ENCODE results near the gene TSTD2.

- TF ChIP-seq, protein P1, sequence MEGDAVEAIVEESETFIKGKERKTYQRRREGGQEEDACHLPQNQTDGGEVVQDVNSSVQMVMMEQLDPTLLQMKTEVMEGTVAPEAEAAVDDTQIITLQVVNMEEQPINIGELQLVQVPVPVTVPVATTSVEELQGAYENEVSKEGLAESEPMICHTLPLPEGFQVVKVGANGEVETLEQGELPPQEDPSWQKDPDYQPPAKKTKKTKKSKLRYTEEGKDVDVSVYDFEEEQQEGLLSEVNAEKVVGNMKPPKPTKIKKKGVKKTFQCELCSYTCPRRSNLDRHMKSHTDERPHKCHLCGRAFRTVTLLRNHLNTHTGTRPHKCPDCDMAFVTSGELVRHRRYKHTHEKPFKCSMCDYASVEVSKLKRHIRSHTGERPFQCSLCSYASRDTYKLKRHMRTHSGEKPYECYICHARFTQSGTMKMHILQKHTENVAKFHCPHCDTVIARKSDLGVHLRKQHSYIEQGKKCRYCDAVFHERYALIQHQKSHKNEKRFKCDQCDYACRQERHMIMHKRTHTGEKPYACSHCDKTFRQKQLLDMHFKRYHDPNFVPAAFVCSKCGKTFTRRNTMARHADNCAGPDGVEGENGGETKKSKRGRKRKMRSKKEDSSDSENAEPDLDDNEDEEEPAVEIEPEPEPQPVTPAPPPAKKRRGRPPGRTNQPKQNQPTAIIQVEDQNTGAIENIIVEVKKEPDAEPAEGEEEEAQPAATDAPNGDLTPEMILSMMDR (IDR thresholded peaks at IDR 0.05): no peak
- TF ChIP-seq POLR2A (IDR thresholded peaks at IDR 0.05): no peak
Measured at GRCh38 chr9:97568461-97569275, 64.5 kb downstream of the TSTD2 start.

Measured in adrenal gland (tissue), 5 donors.